GM12865 (cell line): ENCODE data around the gene FBH1.

ENCODE experiments used
- DNase-seq: peaks from one replicate; pipeline ENCODE4 v3.0.0; 2010; ENCODE audit warnings: low read depth
- H3K4me3 ChIP-seq: 2 replicates; pipeline ENCODE4 v1.5.1; 2011; ENCODE audit warnings: mild to moderate bottlenecking, low read depth, low read length, control low read depth
- TF ChIP-seq, protein P1 (sequence below): IDR thresholded peaks from 2 replicates; pipeline ENCODE4 v1.5.1; 2011; ENCODE audit warnings: low read length, control low read depth, low read depth, inconsistent platforms; ENCODE audit not compliant: insufficient read depth; ENCODE audit errors: missing control alignments

The FBH1 gene

DNA sequence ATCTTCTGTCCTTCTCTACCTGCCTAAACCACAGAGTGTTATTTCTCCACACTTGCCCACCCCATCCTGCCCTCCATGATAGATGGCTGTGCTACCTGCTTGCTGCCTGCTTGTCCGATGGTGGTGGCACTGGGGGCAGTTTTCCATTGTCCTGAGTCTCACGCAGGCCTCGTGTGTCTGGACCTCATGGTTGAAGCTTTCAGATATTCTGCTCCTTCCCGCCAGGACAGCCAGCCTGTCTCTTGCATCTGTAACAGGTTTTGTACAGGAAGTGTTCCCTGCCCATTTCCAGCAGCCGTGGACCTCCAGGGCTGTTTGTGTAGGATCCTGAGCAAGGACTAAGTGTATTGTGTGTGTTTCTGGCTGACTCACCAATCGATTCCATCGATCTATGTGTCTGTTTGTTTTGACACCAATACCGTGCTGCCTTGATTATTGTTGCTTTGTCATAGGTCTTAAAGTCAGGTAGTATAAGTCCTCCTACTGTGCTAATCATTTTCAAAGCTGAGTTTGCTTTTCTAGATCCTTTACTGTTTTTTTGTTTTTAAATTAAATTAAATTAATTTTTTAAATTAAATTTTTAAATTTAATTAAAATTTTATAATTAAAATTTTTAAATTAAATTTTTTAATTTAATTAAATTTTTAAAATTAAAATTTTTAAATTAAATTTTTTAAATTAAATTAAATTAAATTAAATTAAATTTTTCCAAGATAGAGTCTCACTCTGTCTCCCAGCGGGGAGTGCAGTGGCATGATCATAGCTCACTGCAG, 78.8 kb downstream of the FBH1 start:
- H3K4me3 ChIP-seq = no peak overlapping the region
- no peak for DNase-seq
- TF ChIP-seq, protein P1, sequence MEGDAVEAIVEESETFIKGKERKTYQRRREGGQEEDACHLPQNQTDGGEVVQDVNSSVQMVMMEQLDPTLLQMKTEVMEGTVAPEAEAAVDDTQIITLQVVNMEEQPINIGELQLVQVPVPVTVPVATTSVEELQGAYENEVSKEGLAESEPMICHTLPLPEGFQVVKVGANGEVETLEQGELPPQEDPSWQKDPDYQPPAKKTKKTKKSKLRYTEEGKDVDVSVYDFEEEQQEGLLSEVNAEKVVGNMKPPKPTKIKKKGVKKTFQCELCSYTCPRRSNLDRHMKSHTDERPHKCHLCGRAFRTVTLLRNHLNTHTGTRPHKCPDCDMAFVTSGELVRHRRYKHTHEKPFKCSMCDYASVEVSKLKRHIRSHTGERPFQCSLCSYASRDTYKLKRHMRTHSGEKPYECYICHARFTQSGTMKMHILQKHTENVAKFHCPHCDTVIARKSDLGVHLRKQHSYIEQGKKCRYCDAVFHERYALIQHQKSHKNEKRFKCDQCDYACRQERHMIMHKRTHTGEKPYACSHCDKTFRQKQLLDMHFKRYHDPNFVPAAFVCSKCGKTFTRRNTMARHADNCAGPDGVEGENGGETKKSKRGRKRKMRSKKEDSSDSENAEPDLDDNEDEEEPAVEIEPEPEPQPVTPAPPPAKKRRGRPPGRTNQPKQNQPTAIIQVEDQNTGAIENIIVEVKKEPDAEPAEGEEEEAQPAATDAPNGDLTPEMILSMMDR = no peak

DNA sequence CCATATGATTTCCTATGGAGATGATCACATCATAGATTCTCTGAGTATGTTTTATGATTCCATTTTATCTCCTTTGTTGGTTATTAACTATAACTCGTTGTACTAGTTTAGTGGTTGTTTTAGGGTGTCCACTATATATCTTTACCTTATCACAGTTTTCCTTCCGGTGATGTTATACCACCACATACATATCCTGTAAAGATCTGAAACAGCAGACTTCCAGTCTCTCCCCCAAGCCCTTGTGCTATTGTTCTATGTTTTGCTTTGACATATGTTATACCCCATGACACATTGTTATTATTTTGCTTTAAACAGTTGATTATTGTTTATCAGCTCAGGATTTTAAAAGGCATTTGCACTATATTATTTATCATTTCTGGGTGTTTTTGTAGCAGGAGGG, 80.0 kb downstream of the FBH1 start:
- H3K4me3 ChIP-seq = no peak overlapping the region
- TF ChIP-seq, protein P1 = no peak
- DNase-seq = no peak

DNA sequence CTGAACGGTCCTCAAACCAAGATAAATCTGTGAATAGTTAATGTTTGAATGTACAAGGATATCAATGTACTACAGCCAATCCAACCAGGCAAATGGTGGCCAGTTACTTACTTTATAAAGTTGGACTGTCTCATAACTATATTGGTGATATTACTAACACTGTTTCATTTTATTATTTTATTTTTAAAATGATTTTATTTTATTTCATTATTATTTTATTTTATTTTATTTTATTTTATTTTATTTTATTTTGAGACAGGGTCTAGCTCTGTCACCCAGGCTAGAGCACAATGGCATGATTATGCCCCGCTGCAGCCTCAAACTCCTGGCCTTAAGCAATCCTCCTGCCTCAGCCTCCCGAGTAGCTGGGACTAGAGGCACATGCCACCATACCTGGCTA, 80.5 kb downstream of the FBH1 start:
- no peak for DNase-seq
- TF ChIP-seq, protein P1 = no peak
- H3K4me3 ChIP-seq = no peak overlapping the region

DNA sequence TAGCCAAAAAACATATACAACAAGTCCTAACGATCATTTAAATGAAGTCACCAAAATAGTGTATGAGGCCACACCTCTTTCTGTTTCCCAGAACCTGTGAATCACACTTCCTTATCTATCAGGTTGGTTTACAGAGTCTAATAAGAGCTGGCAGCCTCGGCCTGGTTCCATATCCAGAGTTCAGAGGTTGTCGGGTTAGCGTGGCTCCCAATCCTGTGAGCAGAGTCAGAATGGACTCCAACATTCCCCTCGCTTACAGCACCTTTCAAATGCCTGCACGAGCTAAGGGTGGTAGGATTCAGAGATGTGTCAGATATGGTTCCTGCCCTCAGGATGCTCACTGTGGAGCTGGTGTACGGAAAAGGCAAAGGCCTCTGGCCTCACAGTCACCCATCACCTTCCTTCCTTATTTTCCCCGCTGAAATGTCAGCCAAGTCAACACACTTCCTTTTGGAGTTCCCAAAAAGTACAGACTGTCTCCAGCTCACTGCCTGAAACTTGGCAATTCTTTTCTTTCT, 81.3 kb downstream of the FBH1 start:
- DNase-seq = peak; percentile 53
- peak overlapping the region; percentile 31 for H3K4me3 ChIP-seq
- TF ChIP-seq, protein P1 = no peak

DNA sequence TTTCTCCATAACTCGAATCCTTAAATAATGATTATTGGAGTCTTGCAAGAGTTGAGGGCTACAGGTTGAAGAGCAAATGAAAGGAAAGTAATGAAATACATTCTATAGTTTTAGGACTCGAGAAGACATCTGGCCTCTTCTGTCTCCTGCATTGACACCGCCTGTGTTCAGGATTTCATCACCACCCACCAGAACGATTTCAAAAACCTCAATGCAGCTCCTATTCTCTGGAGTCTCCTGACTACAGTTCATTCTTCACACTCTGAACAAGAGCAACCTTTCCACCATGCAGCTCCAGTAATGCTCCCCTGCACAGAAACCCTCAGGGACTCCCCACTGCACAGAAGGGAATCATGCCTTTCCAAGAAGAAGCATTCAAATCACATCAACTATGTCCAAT, 81.8 kb downstream of the FBH1 start:
- TF ChIP-seq, protein P1 = no peak
- no peak for DNase-seq
- H3K4me3 ChIP-seq = peak overlapping the region; percentile 31

DNA sequence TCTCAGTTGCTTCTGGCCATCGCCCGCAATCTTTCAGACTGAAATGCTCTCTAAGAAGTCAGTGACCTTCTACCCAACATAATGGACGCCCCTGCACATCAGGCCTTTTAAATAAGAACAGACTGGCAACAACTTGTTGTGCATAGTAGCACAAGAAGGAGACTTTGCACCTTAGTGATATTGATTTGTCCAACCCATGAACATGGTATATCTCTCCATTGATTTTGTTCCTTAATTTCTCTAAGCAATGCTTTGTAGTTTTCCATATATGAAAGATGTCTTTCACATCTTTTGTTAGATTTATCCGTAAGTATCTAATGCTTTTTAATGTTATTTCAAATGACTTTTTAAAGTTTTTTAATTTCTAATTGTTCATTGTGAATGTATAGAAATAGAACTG, 83.0 kb downstream of the FBH1 start:
- TF ChIP-seq, protein P1 = no peak
- no peak for DNase-seq
- H3K4me3 ChIP-seq = no peak overlapping the region
